Stomach (tissue), 4 donors: ENCODE measurements around the gene CFAP100.

ENCODE experiments used
- CTCF ChIP-seq, 7 experiments: fragments of 450-650 bp in 4 of 7; fragments of 200-600 bp in 3 of 7; sonication (generic) in 3 of 7; IDR thresholded peaks; one replicate each; pipeline ENCODE4 v1.5.1; 2016 to 2019; ENCODE audit warnings: antibody characterized with exemption in 7 of 7, control low read depth in 2 of 7, mild to moderate bottlenecking in 1 of 7
- POLR2A ChIP-seq, 4 donors: fragments of 450-650 bp; IDR thresholded peaks; one replicate each; pipeline ENCODE4 v1.6.1; 2016; ENCODE audit warnings: antibody characterized with exemption in 4 of 4, control low read depth in 2 of 4, mild to moderate bottlenecking in 1 of 4, moderate library complexity in 1 of 4
- POLR2AphosphoS5 ChIP-seq, 3 donors: sonication (generic); formaldehyde crosslinking; IDR thresholded peaks; one replicate each; pipeline ENCODE4 v1.6.1; 2016; ENCODE audit warnings: antibody characterized with exemption in 3 of 3

DNA sequence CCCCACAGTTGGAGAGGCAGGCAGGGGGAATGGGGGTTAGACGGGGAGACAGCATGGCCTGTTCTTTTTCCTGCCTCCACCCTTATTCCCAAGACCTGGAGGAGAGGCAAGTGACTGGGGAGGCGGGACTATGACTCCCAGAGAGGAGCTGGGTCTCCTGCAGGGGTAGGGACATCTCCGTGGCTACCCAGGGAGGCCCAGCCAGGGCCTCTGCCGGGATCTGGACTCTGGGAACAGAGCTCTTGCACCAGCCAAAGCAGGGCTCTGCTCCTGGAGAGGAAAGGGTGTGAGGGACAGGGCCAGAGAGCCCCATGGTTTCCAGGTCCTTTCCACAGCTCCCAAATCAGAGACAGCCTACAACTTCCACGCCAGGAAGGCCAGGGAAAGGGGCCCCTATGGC lies 22.8 kb downstream of the CFAP100 start:
- TF ChIP-seq CTCF (IDR thresholded peaks at IDR 0.05) (no peak), POLR2A (IDR thresholded peaks at IDR 0.05) (no peak), POLR2AphosphoS5 (IDR thresholded peaks at IDR 0.05) (no peak)
